MM.1S (cell line): ENCODE measurements around the gene BCL11B.

Source experiments
- EZH2 ChIP-seq: fragments of 300-600 bp; sonication (generic); optimal IDR thresholded peaks from 2 replicates; pipeline ENCODE3; 2017; ENCODE audit warnings: low read depth, mild to moderate bottlenecking, antibody characterized with exemption, low read length, mixed read lengths
- TF ChIP-seq, protein P1 (sequence below): fragments of 300-600 bp; sonication (generic); IDR thresholded peaks from 2 replicates; pipeline ENCODE4 v1.5.1; 2016; ENCODE audit warnings: antibody characterized with exemption, low read length, mixed read lengths

DNA sequence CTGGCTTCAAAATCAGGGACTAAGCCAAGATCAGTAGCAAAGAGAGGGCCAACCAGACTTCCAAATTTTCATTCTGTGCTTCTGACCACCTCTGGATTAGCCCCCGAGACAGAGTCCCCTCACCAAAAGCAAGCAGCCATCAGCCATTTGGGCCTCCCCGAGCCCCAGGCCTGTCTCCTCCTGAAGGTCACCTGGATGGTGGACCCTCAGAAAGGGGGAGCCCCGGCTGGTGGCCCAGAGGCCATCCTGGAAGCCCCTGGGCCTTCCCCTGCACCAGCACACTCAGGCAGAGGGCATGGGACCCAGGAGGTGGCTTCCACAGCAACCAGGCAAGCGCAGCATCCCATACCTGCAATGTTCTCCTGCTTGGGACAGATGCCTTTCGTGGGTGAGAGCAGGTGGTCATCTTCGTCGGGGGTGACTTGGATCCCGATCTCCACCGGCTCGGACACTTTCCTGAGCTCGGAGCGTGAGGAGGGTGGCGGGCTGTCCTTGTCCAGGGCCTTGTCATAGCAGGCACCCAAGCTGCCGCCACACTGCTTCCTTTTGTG is 14.8 kb downstream of the BCL11B start:
- TF ChIP-seq, protein P1, sequence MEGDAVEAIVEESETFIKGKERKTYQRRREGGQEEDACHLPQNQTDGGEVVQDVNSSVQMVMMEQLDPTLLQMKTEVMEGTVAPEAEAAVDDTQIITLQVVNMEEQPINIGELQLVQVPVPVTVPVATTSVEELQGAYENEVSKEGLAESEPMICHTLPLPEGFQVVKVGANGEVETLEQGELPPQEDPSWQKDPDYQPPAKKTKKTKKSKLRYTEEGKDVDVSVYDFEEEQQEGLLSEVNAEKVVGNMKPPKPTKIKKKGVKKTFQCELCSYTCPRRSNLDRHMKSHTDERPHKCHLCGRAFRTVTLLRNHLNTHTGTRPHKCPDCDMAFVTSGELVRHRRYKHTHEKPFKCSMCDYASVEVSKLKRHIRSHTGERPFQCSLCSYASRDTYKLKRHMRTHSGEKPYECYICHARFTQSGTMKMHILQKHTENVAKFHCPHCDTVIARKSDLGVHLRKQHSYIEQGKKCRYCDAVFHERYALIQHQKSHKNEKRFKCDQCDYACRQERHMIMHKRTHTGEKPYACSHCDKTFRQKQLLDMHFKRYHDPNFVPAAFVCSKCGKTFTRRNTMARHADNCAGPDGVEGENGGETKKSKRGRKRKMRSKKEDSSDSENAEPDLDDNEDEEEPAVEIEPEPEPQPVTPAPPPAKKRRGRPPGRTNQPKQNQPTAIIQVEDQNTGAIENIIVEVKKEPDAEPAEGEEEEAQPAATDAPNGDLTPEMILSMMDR = no peak
- no peak for TF ChIP-seq EZH2
